ENCODE results near the gene DROSHA.

The DROSHA gene

DNA sequence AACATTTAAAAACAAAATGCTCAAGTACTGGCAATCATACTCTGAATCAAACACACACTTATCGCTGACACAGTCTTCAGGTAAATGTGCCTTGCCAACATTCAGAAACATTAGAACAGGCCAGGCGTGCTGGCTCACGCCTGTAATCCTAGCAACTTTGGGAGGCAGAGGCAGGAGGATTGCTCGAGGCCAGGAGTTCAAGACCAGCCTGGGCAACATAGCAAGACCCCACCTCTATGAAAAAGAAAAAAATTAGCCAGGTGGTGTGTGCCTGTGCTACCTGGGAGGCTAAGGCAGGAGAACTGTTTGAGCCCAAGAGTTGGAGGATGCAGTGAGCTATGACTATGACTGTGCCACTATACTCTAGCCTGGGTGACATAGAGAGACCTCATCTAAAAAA lies 20.6 kb downstream of the DROSHA start:
- DNase-seq, result no peak

DNA sequence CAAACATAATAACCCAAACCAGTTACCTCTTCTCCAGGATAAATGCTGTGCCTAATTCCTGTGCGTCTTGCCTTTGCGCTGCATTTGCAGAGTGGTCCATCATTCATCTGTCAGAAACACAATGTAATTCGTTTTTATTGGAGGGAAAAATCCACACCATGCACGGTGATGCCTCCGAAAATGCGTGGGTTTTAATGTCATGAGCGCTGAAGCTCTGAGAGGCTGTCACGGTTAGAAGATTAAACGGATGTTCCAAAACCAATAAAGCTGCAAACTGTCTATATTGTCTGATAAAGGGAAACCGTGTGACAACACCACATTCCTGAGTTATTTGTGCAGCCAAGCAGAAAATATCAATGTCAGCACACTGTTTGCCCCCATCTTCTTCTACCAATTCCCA lies 27.4 kb downstream of the DROSHA start:
- DNase-seq, result no peak

DNA sequence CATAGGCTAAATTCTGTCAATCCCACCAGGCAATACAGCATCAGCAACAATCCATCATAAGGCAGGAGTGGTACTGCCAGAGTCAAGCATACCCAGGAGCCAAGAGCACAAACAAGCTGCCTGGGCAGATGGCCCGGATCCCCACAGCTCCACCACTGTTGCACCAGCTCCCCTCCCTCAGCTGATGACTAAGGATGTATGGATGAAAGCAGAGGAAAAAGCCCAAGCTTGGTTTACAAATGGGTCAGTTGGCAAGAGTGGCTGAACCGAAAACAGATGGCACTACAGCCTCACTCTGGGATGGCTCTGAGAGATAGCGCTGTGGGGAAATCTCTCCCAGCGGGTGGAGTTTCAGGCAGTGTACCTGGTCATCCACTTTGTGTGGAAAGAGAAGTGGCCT lies 29.4 kb downstream of the DROSHA start:
- DNase-seq, result no peak

DNA sequence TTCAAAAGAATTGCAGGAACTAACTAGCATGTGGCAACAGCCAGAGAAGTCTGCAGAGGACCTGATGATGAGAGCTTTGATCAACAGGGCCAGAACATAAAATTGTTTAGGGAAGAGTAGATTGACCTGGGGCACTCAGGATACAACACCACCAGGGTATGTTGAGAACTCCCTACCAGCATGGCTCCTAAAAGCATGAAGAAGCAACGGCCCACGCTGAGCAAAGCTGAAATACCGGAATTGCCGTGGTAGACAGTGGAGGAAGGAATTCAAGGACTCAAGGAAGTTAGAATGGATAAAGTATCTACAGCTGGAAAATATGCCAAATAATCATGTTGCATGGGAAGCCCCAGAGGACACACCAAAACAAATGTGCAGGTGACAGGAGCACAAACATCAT lies 31.6 kb downstream of the DROSHA start:
- DNase-seq, result no peak

DNA sequence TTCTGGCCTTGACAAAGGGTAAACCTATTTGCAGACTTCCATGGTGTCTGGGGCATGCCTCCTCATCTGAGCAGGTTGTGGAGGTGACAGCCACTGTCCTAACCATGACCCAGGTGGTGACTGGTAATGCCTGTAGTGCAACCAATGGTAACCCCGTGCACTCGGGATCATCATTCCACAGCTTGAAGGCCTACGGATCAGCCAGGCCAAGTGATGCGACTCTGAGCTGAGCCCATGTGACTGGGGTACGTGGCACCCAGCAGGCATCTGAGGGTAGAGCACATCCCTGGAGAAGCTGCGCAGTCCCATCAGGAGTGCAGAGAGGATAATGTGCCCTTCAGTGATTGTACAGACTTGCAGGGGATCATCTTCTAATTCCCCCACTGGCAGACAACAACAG lies 35.0 kb downstream of the DROSHA start:
- DNase-seq, result no peak

DNA sequence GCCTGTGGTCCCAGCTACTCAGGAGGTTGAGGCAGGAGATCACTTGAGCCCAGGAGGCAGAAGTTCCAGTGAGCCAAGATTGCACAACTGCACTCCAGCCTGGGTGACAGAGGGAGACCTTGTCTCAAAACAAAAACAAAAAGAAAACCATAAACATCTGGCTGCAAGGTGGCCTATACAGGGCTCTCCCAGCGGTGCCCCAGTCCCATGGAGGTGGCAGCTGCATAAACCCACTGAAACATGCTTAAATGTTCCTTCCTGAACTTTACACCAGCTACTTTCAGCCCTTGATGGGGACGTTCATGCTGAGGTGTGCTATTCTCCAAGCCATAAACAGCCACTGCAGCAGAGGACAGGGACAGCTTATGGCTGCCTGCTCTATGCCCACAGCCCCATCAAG lies 35.6 kb downstream of the DROSHA start:
- no peak for DNase-seq

DNA sequence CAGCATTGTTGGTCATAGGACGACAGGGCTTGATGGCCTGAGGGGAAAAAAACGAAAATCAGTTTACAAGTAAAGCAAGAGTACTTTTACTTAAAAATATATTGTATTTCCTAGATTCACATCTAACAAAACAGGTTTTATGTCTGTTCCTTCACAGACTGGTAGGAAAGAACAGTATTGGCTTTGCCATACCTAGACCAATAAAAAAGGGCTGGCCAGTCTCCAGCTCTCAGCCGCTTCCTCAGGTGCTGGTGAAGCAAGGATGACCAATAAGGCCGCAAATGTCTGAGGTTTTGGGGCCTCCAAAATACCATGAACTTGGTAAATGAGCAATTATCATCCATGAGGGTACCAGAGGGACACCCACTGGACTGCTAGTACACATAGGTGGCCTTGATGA lies 36.6 kb downstream of the DROSHA start:
- no peak for DNase-seq

DNA sequence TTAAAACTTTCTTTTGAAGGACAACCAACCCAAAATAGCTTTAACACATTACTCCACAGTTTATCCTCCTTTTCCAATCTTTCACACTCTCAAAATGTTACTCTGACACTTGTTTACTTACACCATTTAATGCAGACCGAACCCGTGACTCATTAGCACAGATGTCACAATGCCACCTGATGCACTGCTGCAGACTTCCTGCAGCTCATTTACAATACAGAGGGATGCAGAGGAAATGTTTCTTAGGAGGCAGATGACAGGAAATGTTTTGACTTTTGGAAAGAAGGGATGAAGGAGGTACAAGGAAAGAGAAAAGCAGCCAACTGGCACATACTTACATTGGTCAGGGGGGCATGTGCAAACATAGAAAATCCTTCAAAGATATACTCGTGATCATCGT lies 39.0 kb downstream of the DROSHA start:
- no peak for DNase-seq

DNA sequence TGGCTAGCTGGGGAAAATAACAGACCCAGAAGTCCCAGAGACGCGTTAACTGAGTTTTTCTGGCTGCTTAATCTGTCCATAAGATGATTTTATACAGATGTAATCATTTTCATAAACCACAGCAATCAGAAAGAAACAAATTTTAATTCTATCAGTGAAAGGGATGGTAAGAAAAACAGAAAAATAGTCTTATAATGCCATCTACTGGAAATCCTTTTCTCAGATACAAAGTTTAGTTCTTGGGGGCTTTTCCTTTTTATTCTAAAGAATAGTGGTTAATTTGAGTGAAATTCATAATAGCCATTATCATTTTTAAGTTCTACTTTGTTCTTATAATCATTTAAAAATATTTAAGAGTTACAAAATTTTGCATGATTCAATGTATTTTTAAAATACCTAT lies 44.4 kb downstream of the DROSHA start:
- no peak for DNase-seq

DNA sequence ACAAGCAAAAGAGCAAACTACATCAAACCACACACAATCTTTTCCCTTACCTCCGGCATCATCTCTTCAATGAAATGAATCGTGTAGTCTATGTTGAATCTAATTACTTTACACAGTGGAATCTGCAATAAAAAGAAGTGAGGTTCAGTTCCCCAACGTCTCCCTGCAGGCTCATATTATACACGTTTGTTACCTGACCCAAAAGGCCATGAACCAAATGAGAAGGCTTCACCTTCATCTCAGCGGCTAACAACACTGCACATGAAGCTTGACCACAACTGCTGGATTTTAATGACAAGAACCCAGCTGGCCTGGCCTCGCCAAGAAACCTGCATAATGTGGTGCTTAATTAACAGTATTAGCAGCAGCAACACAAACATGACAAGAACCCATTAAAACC lies 45.5 kb downstream of the DROSHA start:
- no peak for DNase-seq

DNA sequence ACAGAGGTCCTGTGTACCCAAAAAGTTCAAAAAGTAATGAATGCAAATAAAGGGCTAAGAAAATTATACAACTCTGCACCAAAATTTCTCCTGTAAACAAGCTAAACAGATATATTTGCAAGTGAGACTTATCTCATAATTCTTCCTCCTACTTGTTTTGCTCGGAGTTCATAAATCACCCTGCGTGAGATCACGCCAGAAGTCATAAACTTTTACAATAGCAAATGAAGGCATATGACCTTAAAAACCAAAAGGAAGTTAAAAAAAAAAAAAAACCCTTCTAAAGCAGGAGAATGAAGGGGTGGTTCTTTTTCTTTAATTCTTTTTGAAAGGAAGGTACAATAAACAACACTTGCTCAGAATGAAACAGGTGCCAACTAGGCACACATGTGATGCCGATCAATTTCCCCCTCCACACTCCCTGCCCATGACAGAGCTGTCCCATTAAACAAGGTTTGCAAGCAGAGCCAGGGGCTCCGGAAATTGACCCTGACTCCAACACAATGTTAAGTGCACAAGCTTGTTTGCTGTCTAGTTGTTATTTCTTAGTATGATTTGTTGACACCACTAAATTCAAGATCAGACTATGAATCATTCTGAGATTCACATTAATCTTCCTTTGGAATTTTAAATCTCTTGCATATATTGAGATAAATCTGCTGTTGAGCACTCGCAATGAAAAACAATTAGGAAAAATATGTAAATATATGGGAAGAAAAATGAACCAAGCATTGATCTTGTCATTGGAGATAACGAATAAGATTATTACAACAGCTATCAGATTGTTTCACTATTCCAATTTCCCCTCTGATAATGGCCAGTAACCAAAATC lies 46.3 kb downstream of the DROSHA start:
- DNase-seq, result no peak

DNA sequence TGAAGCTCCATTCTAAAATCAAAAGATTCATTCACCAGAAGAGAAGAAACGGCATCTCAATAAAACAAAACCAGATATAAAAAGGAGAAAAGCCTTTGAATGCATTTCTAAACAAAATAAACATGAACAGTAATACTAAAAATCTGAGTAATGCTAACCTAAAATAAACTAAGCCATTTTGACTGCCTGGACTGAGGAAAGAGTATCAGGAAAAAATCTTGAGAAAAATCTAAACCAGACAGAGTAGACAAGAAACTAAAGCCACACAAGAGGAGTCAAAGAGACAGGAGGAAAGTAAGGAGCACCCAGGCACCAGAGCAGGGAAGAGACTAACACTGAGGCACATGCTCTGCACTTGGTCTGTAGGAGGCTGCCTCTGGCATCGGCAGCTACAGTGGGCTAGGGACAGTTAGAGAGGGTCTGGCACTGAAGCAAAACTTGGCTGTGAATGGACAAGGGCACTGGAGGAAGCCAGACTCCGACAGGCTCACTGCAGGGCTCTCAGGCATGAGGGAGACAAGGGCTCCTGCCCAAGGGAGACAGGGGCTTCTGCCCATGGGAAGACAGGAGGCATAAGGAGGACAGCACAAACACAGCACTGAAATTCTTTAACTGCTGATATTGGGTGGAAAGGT lies 50.2 kb downstream of the DROSHA start:
- DNase-seq, result no peak

DNA sequence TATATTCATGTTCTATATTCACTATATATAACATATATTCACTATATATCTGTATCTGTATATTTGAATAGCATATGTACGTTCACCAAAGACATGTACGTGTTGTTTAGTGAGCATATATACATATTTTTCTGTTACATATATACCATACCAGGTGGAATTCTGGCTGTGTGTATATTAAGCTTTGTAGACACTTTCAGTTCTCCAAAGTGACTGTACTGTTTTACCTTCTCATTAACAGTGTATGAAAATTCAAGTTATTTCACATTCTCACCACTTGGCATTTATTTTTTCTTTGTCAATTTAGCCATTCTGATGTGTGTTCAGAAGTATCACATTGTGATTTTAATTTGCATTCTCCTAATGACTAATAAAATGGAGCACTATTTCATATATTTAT lies 52.2 kb downstream of the DROSHA start:
- DNase-seq, result no peak

DNA sequence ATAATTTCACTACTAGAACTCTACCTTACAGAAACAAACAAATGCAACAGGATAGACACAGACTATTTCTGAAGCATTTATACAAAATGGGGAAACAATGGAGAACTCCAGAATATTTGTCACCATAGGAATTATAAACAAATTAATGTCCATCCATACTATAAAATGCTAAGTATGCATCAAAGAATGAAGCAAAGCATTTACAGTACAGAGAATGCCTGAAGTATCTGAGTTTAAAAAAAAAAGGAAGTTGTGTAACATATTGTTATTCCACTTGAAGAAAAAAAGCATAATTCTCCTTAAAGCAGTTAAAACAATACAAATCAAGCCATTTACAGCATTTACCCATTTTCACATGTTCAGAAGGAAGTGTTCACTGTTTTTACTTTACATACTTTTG lies 53.0 kb downstream of the DROSHA start:
- no peak for DNase-seq

DNA sequence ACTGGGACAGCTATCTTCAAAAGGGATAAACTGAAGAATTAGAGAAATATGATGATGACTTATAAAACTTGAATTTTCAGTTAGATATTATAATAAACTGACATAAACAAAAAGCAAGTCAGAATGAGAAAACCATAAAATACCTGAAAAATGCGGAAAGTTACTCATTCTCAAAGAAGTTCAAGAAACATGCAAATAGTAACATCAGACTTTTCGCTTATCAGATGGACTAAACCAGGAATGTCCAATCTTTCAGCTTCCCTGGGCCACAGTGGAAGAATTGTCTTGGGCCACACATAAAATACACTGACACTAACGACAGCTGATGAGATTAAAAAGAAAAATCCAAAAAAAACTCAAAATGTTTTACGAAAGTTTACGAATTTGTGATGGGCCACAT lies 53.9 kb downstream of the DROSHA start:
- DNase-seq, result no peak

DNA sequence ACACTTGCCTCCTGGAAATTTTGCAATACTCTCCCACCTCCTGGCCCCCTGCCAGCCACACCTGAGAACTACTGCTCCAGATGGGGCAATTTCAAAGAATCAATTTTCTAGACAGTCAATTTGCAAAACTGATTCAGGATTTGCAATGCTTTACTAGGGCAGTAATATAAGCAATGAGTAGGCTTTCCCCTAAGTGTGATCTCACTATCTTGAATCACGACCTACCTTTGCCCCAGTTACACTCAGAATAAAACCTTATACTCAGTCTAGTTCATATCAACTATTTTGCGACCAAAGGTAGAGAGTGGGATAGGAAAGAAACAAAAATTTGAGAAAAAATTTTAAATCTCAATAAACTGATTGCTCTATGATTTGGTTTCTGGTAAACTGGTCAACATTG lies 54.4 kb downstream of the DROSHA start:
- no peak for DNase-seq

DNA sequence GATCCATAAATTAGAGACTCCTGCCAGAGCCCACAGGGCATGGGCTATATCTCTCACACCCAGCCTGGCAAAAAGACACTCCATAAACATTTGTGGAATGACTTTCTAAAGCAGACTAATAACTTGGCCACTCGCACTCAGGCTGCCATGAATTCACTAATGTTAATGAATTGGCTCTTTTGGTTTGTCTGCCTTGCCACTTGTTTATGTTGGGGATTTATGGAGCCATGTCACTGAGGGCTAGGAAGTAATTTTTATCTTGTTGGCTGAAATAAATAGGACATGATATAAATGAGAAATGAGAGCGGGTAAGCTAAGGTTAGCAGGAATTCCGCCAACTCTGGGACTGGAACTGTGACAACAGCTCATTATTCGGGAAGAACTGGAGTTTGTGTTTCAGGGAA lies 55.2 kb downstream of the DROSHA start:
- DNase-seq, result no peak

DNA sequence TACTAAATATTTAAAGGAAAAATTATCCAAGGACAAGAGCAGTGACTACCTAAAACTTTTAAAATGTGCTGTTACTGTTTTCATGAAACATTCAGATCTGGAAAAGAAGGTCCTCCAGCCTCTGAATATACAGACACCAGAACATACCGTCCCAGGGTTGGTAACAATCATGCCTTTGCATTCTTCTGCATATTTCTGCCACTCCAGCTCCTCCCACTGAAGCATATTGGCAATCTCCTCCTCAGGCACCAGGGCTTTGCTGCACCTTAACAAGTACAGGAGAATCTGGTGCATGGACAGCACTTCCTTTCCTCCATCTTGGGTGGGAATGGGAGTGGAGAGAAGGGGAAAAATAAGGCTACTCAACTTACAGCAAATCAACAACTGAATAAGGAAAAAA lies 60.0 kb downstream of the DROSHA start:
- no peak for DNase-seq

DNA sequence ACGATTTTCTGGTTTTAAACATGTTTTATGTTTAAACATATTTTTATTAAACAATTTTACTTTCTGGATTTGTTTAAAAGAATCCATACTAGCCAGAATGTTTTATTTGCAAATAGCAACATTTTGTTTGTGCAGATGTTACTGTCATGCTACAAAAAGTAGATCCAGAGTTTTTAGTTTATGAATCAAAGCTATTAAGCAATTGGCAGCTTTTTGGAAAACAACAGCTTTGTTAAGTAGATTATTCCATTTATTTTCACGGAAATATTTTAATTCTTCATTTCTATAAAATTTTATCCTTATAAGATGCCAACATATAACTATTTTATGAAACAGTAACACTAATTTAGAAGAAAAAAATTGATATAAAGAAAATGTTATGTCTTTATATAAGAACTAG lies 60.9 kb downstream of the DROSHA start:
- DNase-seq, result no peak

DNA sequence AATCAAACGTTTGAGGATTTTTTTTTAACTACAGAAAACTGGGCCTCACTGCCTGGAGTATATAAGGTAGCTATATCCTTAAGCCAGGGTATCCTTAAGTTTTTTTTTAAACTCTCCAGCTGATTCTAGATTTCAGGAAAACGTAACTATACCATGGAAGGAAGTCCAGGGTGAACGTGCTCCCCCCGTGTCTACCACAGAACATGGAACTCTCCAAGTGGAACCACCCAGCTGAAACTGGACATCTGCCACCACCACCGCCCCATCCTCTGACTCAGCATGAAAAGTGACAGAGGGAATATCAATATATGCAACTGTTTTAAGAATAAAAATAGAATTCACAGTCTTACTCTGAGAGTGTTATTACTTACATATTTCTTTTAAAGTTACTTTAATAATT lies 61.3 kb downstream of the DROSHA start:
- DNase-seq, result no peak

DNA sequence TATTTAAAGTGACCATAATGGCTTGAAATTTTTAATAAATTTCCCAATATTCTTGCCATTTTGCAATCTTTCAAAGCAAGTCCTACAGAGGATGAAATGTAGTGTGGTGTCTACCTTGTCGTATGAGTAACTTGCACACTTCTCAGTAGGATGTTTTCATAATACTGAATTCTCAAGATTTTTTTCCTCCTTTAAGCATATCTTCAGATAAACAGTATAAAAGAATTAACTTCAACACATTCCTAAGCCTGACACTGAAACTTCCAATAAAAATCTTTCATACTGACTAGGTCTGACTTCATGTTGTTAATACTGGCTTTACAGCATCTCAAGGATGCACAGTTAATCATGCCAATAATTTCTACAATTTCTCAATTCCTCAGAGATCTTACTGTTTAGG lies 62.0 kb downstream of the DROSHA start:
- DNase-seq, result no peak

DNA sequence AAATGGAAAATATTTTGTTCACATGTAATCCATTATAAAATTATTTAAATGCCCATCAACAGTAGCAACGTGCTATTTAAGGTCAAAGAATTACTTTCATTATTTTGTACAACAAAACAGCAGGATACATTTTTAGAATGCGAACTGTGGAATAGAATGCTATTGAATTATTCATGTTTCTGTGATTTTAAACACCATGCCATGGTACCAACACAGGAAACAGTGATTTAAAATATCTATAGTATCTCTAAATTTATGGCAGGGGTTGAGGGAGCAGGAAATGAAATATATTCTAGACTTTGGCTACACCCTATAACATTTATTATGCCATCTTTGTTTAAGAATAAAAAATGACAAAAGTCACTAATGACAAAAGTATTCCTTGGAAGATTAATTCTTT lies 62.4 kb downstream of the DROSHA start:
- no peak for DNase-seq

DNA sequence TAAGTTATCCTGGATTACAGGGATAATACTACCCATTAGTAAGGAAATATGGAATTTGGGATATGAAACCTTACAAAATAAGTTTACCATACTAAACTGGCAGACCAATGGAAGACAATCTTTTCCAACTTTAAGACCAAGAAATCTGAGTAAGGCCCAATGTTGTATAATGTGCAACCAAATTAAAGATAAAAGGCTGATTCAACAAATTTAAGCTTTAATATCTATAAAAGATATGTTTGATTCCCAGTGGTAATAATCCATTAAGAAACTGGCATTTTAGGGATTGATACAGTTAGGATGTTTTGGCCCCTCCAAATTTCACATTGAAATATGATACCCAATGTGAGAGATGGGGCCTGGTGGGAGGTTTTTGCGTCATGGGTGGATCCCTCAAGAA lies 66.6 kb downstream of the DROSHA start:
- no peak for DNase-seq

DNA sequence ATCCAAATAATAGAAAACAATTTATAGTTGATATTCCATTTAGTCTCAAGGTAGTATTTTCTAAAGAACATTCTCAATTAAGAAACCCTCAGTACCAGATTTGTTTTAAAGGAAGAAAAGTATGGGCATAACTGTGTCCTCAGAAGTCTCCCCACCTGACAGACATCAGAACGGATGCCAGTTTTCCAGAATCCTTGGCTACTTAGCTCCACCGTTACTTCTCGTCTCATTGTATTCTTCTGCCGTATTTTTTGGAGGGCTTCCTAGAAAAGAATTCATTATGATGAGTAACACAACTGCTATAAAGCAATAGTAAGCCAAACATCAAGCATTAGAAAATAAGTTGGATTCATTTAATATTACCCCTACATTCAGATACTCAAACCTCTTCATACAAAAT lies 67.8 kb downstream of the DROSHA start:
- no peak for DNase-seq

DNA sequence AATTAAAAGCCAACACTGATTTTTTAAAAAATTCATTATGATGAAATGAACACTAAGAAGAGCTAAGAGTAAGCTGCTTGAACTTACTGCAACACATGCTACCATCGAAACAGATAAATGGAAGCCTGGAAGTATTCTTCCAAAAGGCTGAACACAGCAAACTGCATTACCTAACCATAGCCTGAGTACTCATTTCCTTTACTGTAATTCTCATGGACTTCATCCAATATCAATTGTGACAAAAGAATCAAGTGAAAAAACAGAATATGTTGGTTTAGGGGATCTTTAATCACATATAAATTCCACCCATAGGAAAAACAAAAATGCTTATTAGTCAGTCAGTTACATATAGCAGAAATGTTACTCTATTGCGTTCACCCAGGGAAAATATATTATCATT lies 68.5 kb downstream of the DROSHA start:
- DNase-seq, result no peak

All from activated CD8-positive, alpha-beta memory T cell treated with anti-CD3 and anti-CD28 coated beads, Interleukin-2, amount 50 U/mL, for 48 hours (primary cell).